Adrenal gland (tissue), 12 donors: ENCODE measurements around the gene RGSL1. TPM values are rescaled to one million over a fixed set of nuclear protein-coding genes. Genes with fewer than 3 reads are reported as not detected.

Experiments used
- DNase-seq, 7 donors: peaks; one replicate each; pipeline ENCODE4 v3.0.0-alpha.2; 2019 to 2020
- H3K27ac ChIP-seq, 5 donors: fragments of 200-600 bp; sonication (generic) in 4 of 5; 1 replicate in 3 of 5; 2 replicates in 2 of 5; pipeline versions ENCODE4 v1.5.1 to v1.8.0; 2016 to 2020; ENCODE audit warnings: mild to moderate bottlenecking in 1 of 5
- H3K27me3 ChIP-seq: fragments of 200-600 bp; 2 replicates; pipeline ENCODE4 v1.8.0; 2021
- H3K36me3 ChIP-seq, 2 donors: fragments of 200-600 bp; replicated peaks in 1 of 2; 1 replicate in 1 of 2; 2 replicates in 1 of 2; pipeline versions ENCODE4 v1.5.1 to v1.8.0; 2018 to 2022
- H3K4me1 ChIP-seq, 2 donors: fragments of 200-600 bp; replicated peaks in 1 of 2; 1 replicate in 1 of 2; 2 replicates in 1 of 2; pipeline versions ENCODE4 v1.5.1 to v1.8.0; 2018 to 2021
- H3K4me3 ChIP-seq, 4 donors: fragments of 200-600 bp; sonication (generic) in 3 of 4; one replicate each; pipeline ENCODE4 v1.5.1; 2016 to 2018
- H3K9me3 ChIP-seq, 3 donors: fragments of 200-600 bp; sonication (generic) in 1 of 3; replicated peaks in 1 of 3; 1 replicate in 2 of 3; 2 replicates in 1 of 3; pipeline versions ENCODE4 v1.5.1 to v1.8.0; 2016 to 2021
- CTCF ChIP-seq, 6 experiments: fragments of 450-650 bp in 4 of 6; fragments of 200-600 bp in 2 of 6; sonication (generic) in 1 of 6; IDR thresholded peaks; 1 replicate in 5 of 6; 2 replicates in 1 of 6; pipeline versions ENCODE4 v1.5.1 to v1.8.0; 2016 to 2021; ENCODE audit warnings: antibody characterized with exemption in 6 of 6, mild to moderate bottlenecking in 2 of 6, moderate library complexity in 1 of 6
- POLR2A ChIP-seq, 2 donors: fragments of 450-650 bp; IDR thresholded peaks; one replicate each; pipeline ENCODE4 v1.6.1; 2017; ENCODE audit warnings: antibody characterized with exemption in 2 of 2, mild to moderate bottlenecking in 2 of 2, moderate library complexity in 1 of 2
- WGBS, 4 donors: extraction: QIAGEN DNeasy Blood & Tissue Kit in 2 of 4; methylation state at CpG; one replicate each; pipeline versions ENCODE4 v1.1.5 to v1.1.7; 2013 to 2017; 5-methylcytosine and 5-hydroxymethylcytosine counted together
- intact Hi-C, 2 donors: fragments of 100-400 bp; cut with DNase I; formaldehyde crosslinking; loops; one replicate each; pipeline versions ENCODE4 v1.14.1 to v1.15.0; 2022 to 2023
- polyA plus RNA-seq, 3 donors: library from polyadenylated mRNA; stranded (reverse); fragments of 200-250 nt in 2 of 3; fragments of 350-450 nt in 1 of 3; fragmentation: Illumina TruSeq in 1 of 3; extraction: RNeasy Lipid Tissue Mini Kit (QIAGEN cat#74804) in 1 of 3; gene quantifications; one replicate each; pipeline ENCODE4 v1.2.3, GENCODE V29; 2013 to 2014
- total RNA-seq, 9 donors: library from RNA; depleted of rRNA in 4 of 9; stranded (reverse); fragments of >200 nt in 4 of 9; fragments of 120-200 nt in 1 of 9; fragmentation: NEBNext Ultra II Directional in 1 of 9; extraction: Animal tissue kit (Norgen Biotek cat#: 25700) in 1 of 9; gene quantifications; one replicate each; pipeline versions ENCODE4 v1.1.0 to v1.2.4, GENCODE V29; 2013 to 2023
- donor health status: healthy with polysubstance abuse.
- donor health status: Bipolar disorder and iron deficiency.
- donor health status: DM: yes; HTN: yes; CAD: no.
- donor health status: DM: no; HTN: no; CAD: no.
- donor health status: DM: no; HTN: no; CAD: no.
- donor health status: DM: yes; HTN: yes; CAD: no.

RGSL1 gene
- total and polyA plus RNA-seq, 12 donors = not detected

GRCh38 chr1:182549346-182549745 lies 99.4 kb downstream of the RGSL1 start:
- no peak for TF ChIP-seq POLR2A (IDR thresholded peaks at IDR 0.05)
- TF ChIP-seq CTCF (IDR thresholded peaks at IDR 0.05) = no peak
- H3K36me3 ChIP-seq = no peaks in the 10 kb centered on the region
- no peaks in the 10 kb centered on the region for H3K9me3 ChIP-seq
- DNase-seq = no peak
- no peak overlapping the region for H3K27ac ChIP-seq
- H3K4me1 ChIP-seq = no peaks in the 10 kb centered on the region
- H3K4me3 ChIP-seq = no peak overlapping the region
- intact Hi-C loops = no loop called here
- peaks cover 4% of the 10 kb centered on the region for H3K27me3 ChIP-seq

- intact Hi-C loops = no loop called here
- TF ChIP-seq CTCF (IDR thresholded peaks at IDR 0.05) (no peak), POLR2A (IDR thresholded peaks at IDR 0.05) (no peak)
Measured at GRCh38 chr1:182549811-182550210, 99.9 kb downstream of the RGSL1 start.

GRCh38 chr1:182552527-182552926 lies 102.6 kb downstream of the RGSL1 start:
- no peak overlapping the region for H3K27ac ChIP-seq
- TF ChIP-seq POLR2A (IDR thresholded peaks at IDR 0.05) (no peak), CTCF (IDR thresholded peaks at IDR 0.05) (no peak)
- WGBS, 4 donors = 81 to 93% (median 90%) methylated on average over 2 of the region's 2 CpGs
- H3K9me3 ChIP-seq = no peaks in the 10 kb centered on the region
- DNase-seq = no peak
- intact Hi-C loops = no loop called here
- no peaks in the 10 kb centered on the region for H3K4me1 ChIP-seq
- no peaks in the 10 kb centered on the region for H3K27me3 ChIP-seq
- H3K36me3 ChIP-seq = no peaks in the 10 kb centered on the region
- no peak overlapping the region for H3K4me3 ChIP-seq

More at GRCh38 chr1:182549811-182550210, 99.9 kb downstream of the RGSL1 start:
- Histone ChIP-seq H3K27ac (no peak overlapping the region), H3K4me3 (no peak overlapping the region), H3K27me3 (peaks cover 4% of the 10 kb centered on the region), H3K4me1 (no peaks in the 10 kb centered on the region), H3K9me3 (no peaks in the 10 kb centered on the region), H3K36me3 (no peaks in the 10 kb centered on the region)
- no peak for DNase-seq
- WGBS, 4 donors = 26 to 44% (median 37%) methylated on average over 1 of the region's 1 CpG

- TF ChIP-seq POLR2A (IDR thresholded peaks at IDR 0.05) (no peak), CTCF (IDR thresholded peaks at IDR 0.05) (no peak)
- H3K9me3 ChIP-seq = no peaks in the 10 kb centered on the region
- H3K36me3 ChIP-seq = no peaks in the 10 kb centered on the region
- no peak overlapping the region for H3K27ac ChIP-seq
- WGBS, 4 donors = 70 to 85% (median 74%) methylated on average over 1 of the region's 1 CpG
- H3K27me3 ChIP-seq = no peaks in the 10 kb centered on the region
- intact Hi-C loops = no loop called here
- no peak overlapping the region for H3K4me3 ChIP-seq
- H3K4me1 ChIP-seq = no peaks in the 10 kb centered on the region
- DNase-seq = no peak
Measured at GRCh38 chr1:182555493-182555892, 105.5 kb downstream of the RGSL1 start.
